ENCODE measurements around the gene SLC16A7. TPM values are rescaled to one million over a fixed set of nuclear protein-coding genes. Genes with fewer than 3 reads are reported as not detected.

Gene SLC16A7
- total and polyA plus RNA-seq, 10 of the 15 experiments (the other 5 are each of a cell fraction or from before 2014, with no cell fraction given), result 1.5 to 12.9 (median 6.7) TPM

GRCh38 chr12:59664495-59664894, 68.7 kb downstream of the SLC16A7 start:
- Histone ChIP-seq H3K27ac (ENCODE audit: control insufficient read depth, insufficient read depth) (no peak overlapping the region), H3K9me3 (replicated peaks; ENCODE audit: control insufficient read depth, insufficient read depth, low read length) (peaks cover 3% of the 10 kb centered on the region), H3K79me2 (ENCODE audit: control insufficient read depth, insufficient read depth, low read length) (no peaks in the 10 kb centered on the region), H2AFZ (ENCODE audit: control insufficient read depth, low read depth, low read length) (no peak overlapping the region), H3K4me2 (ENCODE audit: control insufficient read depth, insufficient read depth) (no peak overlapping the region), H3K4me3 (no peak overlapping the region), H4K20me1 (ENCODE audit: control insufficient read depth, insufficient read depth) (no peaks in the 10 kb centered on the region), H3K9ac (ENCODE audit: control insufficient read depth, insufficient read depth, low read length) (no peak overlapping the region), H3K27me3 (replicated peaks in 1 of 2; ENCODE audit: control insufficient read depth in 2 of 2, insufficient read depth in 2 of 2, low read length in 1 of 2) (no peaks in the 10 kb centered on the region), H3K36me3 (ENCODE audit: control insufficient read depth in 2 of 2, insufficient read depth in 2 of 2, low read length in 1 of 2) (no peaks in the 10 kb centered on the region), H3K4me1 (ENCODE audit: control insufficient read depth, insufficient read depth, low read length) (no peaks in the 10 kb centered on the region)
- SMC1A ChIA-PET (ENCODE audit: uncharacterized antibody, unreplicated experiment), result no interaction called here
- in situ Hi-C loops (cut with MboI) (no loop called here), intact Hi-C loops (cut with micrococcal nuclease; ENCODE audit: unreplicated experiment) (no loop called here)
- BruUV-seq (replicated peaks), result no TSS peak
- POLR2A ChIA-PET, result no interaction called here
- CTCF ChIA-PET, result no interaction called here
- no peak for FAIRE-seq
- no peak for ATAC-seq
- RAD21 ChIA-PET (ENCODE audit: unreplicated experiment), result no interaction called here
- DNase-seq (ENCODE audit: low read depth, low spot score), result no peak
- WGBS (ENCODE audit: insufficient coverage, insufficient replicate concordance, low lambda C conversion rate, missing lambda C conversion rate), result 100% methylated on average over 2 of the region's 2 CpGs
- TF ChIP-seq CTCF (IDR thresholded peaks at IDR 0.05 in 2 of 3, conservative IDR thresholded peaks at IDR 0.05 in 1 of 3; ENCODE audit: control insufficient read depth in 2 of 3, extremely low read depth in 1 of 3, insufficient read depth in 1 of 3, low read depth in 3 of 3, low read length in 3 of 3) (no peak), GABPA (IDR thresholded peaks at IDR 0.05; ENCODE audit: low read depth) (no peak), MLLT1 (IDR thresholded peaks at IDR 0.05) (no peak), CUX1 (IDR thresholded peaks at IDR 0.05; ENCODE audit: insufficient replicate concordance, low read depth, low read length) (no peak), MAX (IDR thresholded peaks at IDR 0.05; ENCODE audit: low read depth, low read length) (no peak), ZZZ3 (IDR thresholded peaks at IDR 0.05; ENCODE audit: control insufficient read depth, insufficient read length, low read depth) (no peak), REST (IDR thresholded peaks at IDR 0.05; ENCODE audit: low read depth, low read length) (no peak), IKZF2 (IDR thresholded peaks at IDR 0.05) (no peak), TCF12 (IDR thresholded peaks at IDR 0.05; ENCODE audit: low read depth, low read length) (no peak), PAX5 (IDR thresholded peaks at IDR 0.05; ENCODE audit: borderline replicate concordance, low read depth, low read length) (no peak)
